GM18505 (cell line): Measurements from ENCODE around the gene ZNF700.

Experiments used
- ATAC-seq: cut with Tn5 transposase; IDR thresholded peaks from one replicate; pipeline ENCODE4 v1.9.1; 2021; ENCODE audit not compliant: unreplicated experiment
- POLR2A ChIP-seq: IDR thresholded peaks from 4 replicates; pipeline ENCODE4 v1.6.1; 2011; ENCODE audit warnings: borderline replicate concordance; ENCODE audit not compliant: insufficient read depth, insufficient read length; ENCODE audit errors: extremely low read depth

ZNF700 gene

GRCh38 chr19:11963566-11964355 is 38.9 kb downstream of the ZNF700 start:
- TF ChIP-seq POLR2A, result no peak
- no peak for ATAC-seq

GRCh38 chr19:11964496-11964857 is 39.6 kb downstream of the ZNF700 start:
- no peak for TF ChIP-seq POLR2A
- no peak for ATAC-seq

- peak; percentile 83 for ATAC-seq
- peak; percentile 89 for TF ChIP-seq POLR2A
Measured at GRCh38 chr19:11964858-11965645, 40.1 kb downstream of the ZNF700 start, which contains the start of gene ZNF763. Gene ZNF763 (plus strand): TSS chr19:11965040. CDS start chr19:11965209, 169 bp downstream.

- no peak for TF ChIP-seq POLR2A
- no peak for ATAC-seq
Measured at GRCh38 chr19:11970174-11970573, 45.3 kb downstream of the ZNF700 start.

- no peak for TF ChIP-seq POLR2A
- no peak for ATAC-seq
Measured at GRCh38 chr19:11971041-11971440, 46.1 kb downstream of the ZNF700 start.

- no peak for ATAC-seq
Measured at GRCh38 chr19:11973019-11973810, 48.3 kb downstream of the ZNF700 start.

GRCh38 chr19:11978492-11979100 is 53.7 kb downstream of the ZNF700 start:
- ATAC-seq, result no peak

More at GRCh38 chr19:11973019-11973810, 48.3 kb downstream of the ZNF700 start:
- no peak for TF ChIP-seq POLR2A

GRCh38 chr19:11979527-11979926 is 54.6 kb downstream of the ZNF700 start:
- no peak for ATAC-seq
- TF ChIP-seq POLR2A, result no peak

More at GRCh38 chr19:11978492-11979100, 53.7 kb downstream of the ZNF700 start:
- no peak for TF ChIP-seq POLR2A

- TF ChIP-seq POLR2A, result no peak
- no peak for ATAC-seq
Measured at GRCh38 chr19:11982526-11982925, 57.6 kb downstream of the ZNF700 start.

- no peak for ATAC-seq
- TF ChIP-seq POLR2A, result no peak
Measured at GRCh38 chr19:11984986-11985385, 60.1 kb downstream of the ZNF700 start.

GRCh38 chr19:11986754-11987153 is 61.8 kb downstream of the ZNF700 start:
- no peak for TF ChIP-seq POLR2A
- no peak for ATAC-seq

GRCh38 chr19:11987405-11988281 is 62.7 kb downstream of the ZNF700 start:
- peak; percentile 81 for ATAC-seq
- TF ChIP-seq POLR2A, result peak; percentile 89
